Thoracic aorta (tissue), 2 donors: ENCODE measurements around the gene MYBPHL. TPM values are rescaled to one million over a fixed set of nuclear protein-coding genes. Genes with fewer than 3 reads are reported as not detected.

Experiments
- ATAC-seq: fragments of 150-250 bp; one replicate; pipeline ENCODE4 v1.8.0; 2017; ENCODE audit warnings: low read depth; ENCODE audit not compliant: insufficient number of reproducible peaks, low FRiP score
- DNase-seq: peaks from one replicate; pipeline ENCODE4 v3.0.0-alpha.2; 2020; ENCODE audit warnings: low spot score
- H3K27ac ChIP-seq, 2 donors: fragments of 200-600 bp; sonication (generic); 1 replicate in 1 of 2; 2 replicates in 1 of 2; pipeline ENCODE4 v1.5.1; 2016; ENCODE audit warnings: mild to moderate bottlenecking in 2 of 2, moderate library complexity in 2 of 2
- H3K27me3 ChIP-seq: fragments of 200-600 bp; sonication (generic); replicated peaks from 2 replicates; pipeline ENCODE4 v1.6.0; 2016; ENCODE audit warnings: mild to moderate bottlenecking; ENCODE audit not compliant: insufficient read depth
- H3K36me3 ChIP-seq: fragments of 200-600 bp; sonication (generic); one replicate; pipeline ENCODE4 v1.5.1; 2016
- H3K4me1 ChIP-seq, 2 donors: fragments of 200-600 bp; sonication (generic); 1 replicate in 1 of 2; 2 replicates in 1 of 2; pipeline versions ENCODE4 v1.5.1 to v1.6.0; 2016; ENCODE audit warnings: low read depth in 2 of 2, mild to moderate bottlenecking in 1 of 2; ENCODE audit not compliant: control insufficient read depth in 1 of 2
- H3K4me3 ChIP-seq: fragments of 200-600 bp; sonication (generic); 2 replicates; pipeline ENCODE4 v1.5.1; 2016; ENCODE audit warnings: mild to moderate bottlenecking
- H3K9me3 ChIP-seq: fragments of 200-600 bp; sonication (generic); 2 replicates; pipeline ENCODE4 v1.5.1; 2016
- CTCF ChIP-seq: fragments of 200-600 bp; sonication (generic); IDR thresholded peaks from one replicate; pipeline ENCODE4 v1.5.1; 2019; ENCODE audit warnings: antibody characterized with exemption
- total RNA-seq, 2 donors: library from RNA; depleted of rRNA; stranded (reverse); fragments of >200 nt; gene quantifications; one replicate each; pipeline versions ENCODE4 v1.1.0 to v1.2.3, GENCODE V29; 2016

The MYBPHL gene
- total RNA-seq, 2 donors from 2014 or later = 1.1 TPM; not detected in 1

- no peak for TF ChIP-seq CTCF
- Histone ChIP-seq H3K4me1 (peaks cover 12 to 35% of the 10 kb centered on the region in 2 donors), H3K4me3 (peak overlapping the region; percentile 80), H3K36me3 (no peaks in the 10 kb centered on the region), H3K9me3 (no peaks in the 10 kb centered on the region), H3K27ac (peak overlapping the region; percentile 21 to 84), H3K27me3 (no peaks in the 10 kb centered on the region)
- DNase-seq = no peak
- ATAC-seq = no peak
Observed at GRCh38 chr1:109281680-109282496, 24.9 kb downstream of the MYBPHL start.

- H3K36me3 ChIP-seq = no peaks in the 10 kb centered on the region
- no peaks in the 10 kb centered on the region for H3K27me3 ChIP-seq
- DNase-seq (no peak), ATAC-seq (no peak)
- H3K4me1 ChIP-seq = peaks cover 12 to 35% of the 10 kb centered on the region in 2 donors
- H3K4me3 ChIP-seq = no peak overlapping the region
- no peak for TF ChIP-seq CTCF
- no peak overlapping the region for H3K27ac ChIP-seq
- no peaks in the 10 kb centered on the region for H3K9me3 ChIP-seq
Observed at GRCh38 chr1:109280862-109281261, 25.9 kb downstream of the MYBPHL start.

- DNase-seq = no peak
- Histone ChIP-seq H3K36me3 (no peaks in the 10 kb centered on the region), H3K27me3 (no peaks in the 10 kb centered on the region), H3K4me3 (no peak overlapping the region), H3K4me1 (peaks cover 12 to 44% of the 10 kb centered on the region in 2 donors), H3K27ac (no peak overlapping the region), H3K9me3 (no peaks in the 10 kb centered on the region)
- no peak for TF ChIP-seq CTCF
- no peak for ATAC-seq
Observed at GRCh38 chr1:109279615-109280278, 27.1 kb downstream of the MYBPHL start.

GRCh38 chr1:109277434-109278204 is 29.2 kb downstream of the MYBPHL start:
- ATAC-seq (no peak), DNase-seq (peak; percentile 39)
- Histone ChIP-seq H3K9me3 (no peaks in the 10 kb centered on the region), H3K27me3 (no peaks in the 10 kb centered on the region), H3K27ac (no peak overlapping the region), H3K4me3 (no peak overlapping the region), H3K36me3 (no peaks in the 10 kb centered on the region), H3K4me1 (peaks cover 11 to 37% of the 10 kb centered on the region in 2 donors)
- peak; percentile 92 for TF ChIP-seq CTCF
